Liver (tissue), 9 donors: ENCODE data around the gene AKT3. TPM values are rescaled to one million over a fixed set of nuclear protein-coding genes. Genes with fewer than 3 reads are reported as not detected.
"Not testable (repeated sequence)": the region's sequence is repeated elsewhere in the genome, so short reads cannot be mapped to it uniquely, and the experiment has no call there.

ENCODE experiments used
- DNase-seq: peaks from one replicate; pipeline ENCODE4 v3.0.0-alpha.2; 2017; ENCODE audit warnings: low spot score
- H3K27ac ChIP-seq, 2 donors: one replicate each; pipeline ENCODE4 v1.7.0; 2013; ENCODE audit warnings: inconsistent platforms in 2 of 2, low read length in 2 of 2, control low read depth in 1 of 2, low read depth in 1 of 2, mild to moderate bottlenecking in 1 of 2
- H3K27me3 ChIP-seq, 4 donors: one replicate each; pipeline versions ENCODE4 v1.6.1 to v1.7.0; 2013; ENCODE audit warnings: low read length in 3 of 4, inconsistent platforms in 1 of 4, mild to moderate bottlenecking in 1 of 4, moderate library complexity in 1 of 4; ENCODE audit not compliant: control insufficient read depth in 4 of 4, insufficient read depth in 4 of 4
- H3K36me3 ChIP-seq, 4 donors: one replicate each; pipeline versions ENCODE4 v1.6.1 to v1.7.0; 2013; ENCODE audit warnings: low read length in 3 of 4, mild to moderate bottlenecking in 3 of 4, low read depth in 1 of 4, moderate library complexity in 1 of 4; ENCODE audit not compliant: control insufficient read depth in 4 of 4, insufficient read depth in 3 of 4
- H3K4me1 ChIP-seq, 4 donors: one replicate each; pipeline versions ENCODE4 v1.6.1 to v1.7.0; 2013; ENCODE audit warnings: low read length in 3 of 4, mild to moderate bottlenecking in 3 of 4, moderate library complexity in 1 of 4; ENCODE audit not compliant: control insufficient read depth in 4 of 4, insufficient read depth in 4 of 4
- H3K4me3 ChIP-seq, 3 donors: one replicate each; pipeline versions ENCODE4 v1.6.1 to v1.7.0; 2013; ENCODE audit warnings: low read length in 3 of 3, control low read depth in 1 of 3, low read depth in 1 of 3, mild to moderate bottlenecking in 1 of 3
- H3K9ac ChIP-seq, 2 donors: one replicate each; pipeline ENCODE4 v1.7.0; 2013; ENCODE audit warnings: low read length in 2 of 2, mild to moderate bottlenecking in 2 of 2, moderate library complexity in 2 of 2, control low read depth in 1 of 2, low read depth in 1 of 2
- H3K9me3 ChIP-seq, 4 donors: one replicate each; pipeline versions ENCODE4 v1.6.1 to v1.7.0; 2013; ENCODE audit warnings: low read length in 3 of 4; ENCODE audit not compliant: control insufficient read depth in 4 of 4
- EGR1 ChIP-seq, 2 donors: IDR thresholded peaks; 2 replicates each; pipeline ENCODE4 v1.6.1; 2016 to 2018; ENCODE audit warnings: antibody characterized with exemption in 2 of 2, low read depth in 2 of 2
- FOXA1 ChIP-seq: IDR thresholded peaks from 2 replicates; pipeline ENCODE4 v1.6.1; 2016; ENCODE audit warnings: antibody characterized with exemption
- FOXA2 ChIP-seq: IDR thresholded peaks from 2 replicates; pipeline ENCODE4 v1.6.1; 2016; ENCODE audit warnings: antibody characterized with exemption
- GABPA ChIP-seq, 2 donors: IDR thresholded peaks in 1 of 2; conservative IDR thresholded peaks in 1 of 2; 2 replicates each; pipeline ENCODE4 v1.6.1; 2016; ENCODE audit warnings: antibody characterized with exemption in 2 of 2, mild to moderate bottlenecking in 1 of 2, moderate library complexity in 1 of 2
- HNF4A ChIP-seq, 2 donors: conservative IDR thresholded peaks; 2 replicates each; pipeline ENCODE4 v1.6.1; 2016; ENCODE audit warnings: antibody characterized with exemption in 2 of 2, mild to moderate bottlenecking in 2 of 2
- HNF4G ChIP-seq: IDR thresholded peaks from 2 replicates; pipeline ENCODE4 v1.6.1; 2016; ENCODE audit warnings: antibody characterized with exemption
- JUND ChIP-seq, 2 donors: IDR thresholded peaks; 2 replicates each; pipeline ENCODE4 v1.6.1; 2016; ENCODE audit warnings: antibody characterized with exemption in 2 of 2
- NR2F2 ChIP-seq: IDR thresholded peaks from 2 replicates; pipeline ENCODE4 v1.6.1; 2016; ENCODE audit warnings: antibody characterized with exemption
- RAD21 ChIP-seq, 2 donors: IDR thresholded peaks; 2 replicates each; pipeline ENCODE4 v1.6.1; 2016; ENCODE audit warnings: antibody characterized with exemption in 2 of 2, mild to moderate bottlenecking in 2 of 2
- RXRA ChIP-seq, 2 donors: IDR thresholded peaks; 2 replicates each; pipeline ENCODE4 v1.6.1; 2017 to 2018; ENCODE audit warnings: antibody characterized with exemption in 2 of 2, mild to moderate bottlenecking in 1 of 2
- SP1 ChIP-seq: IDR thresholded peaks from 2 replicates; pipeline ENCODE4 v1.6.1; 2018; ENCODE audit warnings: antibody characterized with exemption, mild to moderate bottlenecking
- TAF1 ChIP-seq: conservative IDR thresholded peaks from 2 replicates; pipeline ENCODE4 v1.6.1; 2016; ENCODE audit warnings: antibody characterized with exemption, mild to moderate bottlenecking
- YY1 ChIP-seq: IDR thresholded peaks from 2 replicates; pipeline ENCODE4 v1.6.1; 2016; ENCODE audit warnings: antibody characterized with exemption, mild to moderate bottlenecking
- WGBS: extraction: QIAGEN DNeasy Blood & Tissue Kit; methylation state at CpG from one replicate; pipeline ENCODE4 v1.1.7; 2013; 5-methylcytosine and 5-hydroxymethylcytosine counted together
- polyA plus RNA-seq, 2 donors: library from polyadenylated mRNA; stranded (reverse) in 1 of 2; unstranded in 1 of 2; fragments of 200-250 nt in 1 of 2; fragments of >200 nt in 1 of 2; fragmentation: Nextera tagmentation in 1 of 2; extraction: Ambion mirVana in 1 of 2; gene quantifications; one replicate each; pipeline versions ENCODE4 v1.2.1 to v1.2.3, GENCODE V29; 2013 to 2015
- total RNA-seq, 2 donors: library from RNA; depleted of rRNA; stranded (reverse); fragments of >200 nt; gene quantifications; one replicate each; pipeline ENCODE4 v1.2.3, GENCODE V29; 2014
- TF ChIP-seq, protein P1 (sequence below): fragments of 150-350 bp; IDR thresholded peaks from 2 replicates; pipeline ENCODE4 v1.5.1; 2017; ENCODE audit warnings: improper control_type of control experiment, low read depth, low read length; ENCODE audit not compliant: missing input control
- TF ChIP-seq, protein P2 (sequence below): IDR thresholded peaks from 2 replicates; pipeline ENCODE4 v1.6.1; 2016; ENCODE audit warnings: antibody characterized with exemption
- TF ChIP-seq, protein P3 (sequence below): IDR thresholded peaks from 2 replicates; pipeline ENCODE4 v1.6.1; 2016; ENCODE audit warnings: antibody characterized with exemption, mild to moderate bottlenecking
- TF ChIP-seq, protein P4 (sequence below): IDR thresholded peaks from 2 replicates; pipeline ENCODE4 v1.6.1; 2016; ENCODE audit warnings: antibody characterized with exemption
- TF ChIP-seq, protein P5 (sequence below): IDR thresholded peaks from 2 replicates; pipeline ENCODE4 v1.6.1; 2016; ENCODE audit warnings: antibody characterized with exemption
- donor health status: healthy.
- donor health status: healthy.
- donor health status: healthy.
- donor health status: healthy.
- donor health status: healthy.

The AKT3 gene
- total and polyA plus RNA-seq, 4 donors = 1.7 to 7.6 (median 2.8) TPM

DNA sequence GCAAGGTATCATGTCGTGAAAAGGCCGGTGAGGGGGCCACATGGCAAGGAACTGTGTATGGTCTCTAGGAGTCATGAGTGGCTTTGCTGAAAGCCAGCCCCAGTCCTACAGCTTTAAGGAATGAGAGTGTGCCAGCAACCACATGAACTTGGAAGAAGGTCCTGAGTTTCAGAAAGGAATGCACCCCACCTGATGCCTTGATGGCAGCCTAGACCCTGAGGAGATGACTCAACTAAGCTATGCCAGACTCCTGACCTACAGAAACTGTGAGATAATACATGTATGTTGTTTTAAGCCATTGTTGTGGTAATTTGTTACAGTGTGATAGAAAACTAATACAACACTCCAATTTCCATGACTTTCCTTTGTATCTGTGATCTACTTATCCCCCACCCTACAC, 33.5 kb upstream of the AKT3 start:
- no peaks in the 10 kb centered on the region for H3K4me1 ChIP-seq
- H3K27ac ChIP-seq = no peak overlapping the region
- no peaks in the 10 kb centered on the region for H3K36me3 ChIP-seq
- peaks cover 0 to 2% (median 0%) of the 10 kb centered on the region in 4 donors for H3K9me3 ChIP-seq
- WGBS = 71% methylated on average over 2 of the region's 2 CpGs
- TF ChIP-seq TAF1 (no peak), YY1 (no peak), JUND (IDR thresholded peaks at IDR 0.05) (no peak), NR2F2 (no peak), GABPA (IDR thresholded peaks at IDR 0.05 in 1 of 2, conservative IDR thresholded peaks at IDR 0.05 in 1 of 2) (no peak), EGR1 (IDR thresholded peaks at IDR 0.05; ENCODE audit: low read depth in 2 of 2) (no peak), HNF4G (no peak), FOXA1 (no peak), RXRA (IDR thresholded peaks at IDR 0.05) (no peak), SP1 (no peak), FOXA2 (no peak)
- TF ChIP-seq, protein P1, sequence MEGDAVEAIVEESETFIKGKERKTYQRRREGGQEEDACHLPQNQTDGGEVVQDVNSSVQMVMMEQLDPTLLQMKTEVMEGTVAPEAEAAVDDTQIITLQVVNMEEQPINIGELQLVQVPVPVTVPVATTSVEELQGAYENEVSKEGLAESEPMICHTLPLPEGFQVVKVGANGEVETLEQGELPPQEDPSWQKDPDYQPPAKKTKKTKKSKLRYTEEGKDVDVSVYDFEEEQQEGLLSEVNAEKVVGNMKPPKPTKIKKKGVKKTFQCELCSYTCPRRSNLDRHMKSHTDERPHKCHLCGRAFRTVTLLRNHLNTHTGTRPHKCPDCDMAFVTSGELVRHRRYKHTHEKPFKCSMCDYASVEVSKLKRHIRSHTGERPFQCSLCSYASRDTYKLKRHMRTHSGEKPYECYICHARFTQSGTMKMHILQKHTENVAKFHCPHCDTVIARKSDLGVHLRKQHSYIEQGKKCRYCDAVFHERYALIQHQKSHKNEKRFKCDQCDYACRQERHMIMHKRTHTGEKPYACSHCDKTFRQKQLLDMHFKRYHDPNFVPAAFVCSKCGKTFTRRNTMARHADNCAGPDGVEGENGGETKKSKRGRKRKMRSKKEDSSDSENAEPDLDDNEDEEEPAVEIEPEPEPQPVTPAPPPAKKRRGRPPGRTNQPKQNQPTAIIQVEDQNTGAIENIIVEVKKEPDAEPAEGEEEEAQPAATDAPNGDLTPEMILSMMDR = no peak
- TF ChIP-seq, protein P2, sequence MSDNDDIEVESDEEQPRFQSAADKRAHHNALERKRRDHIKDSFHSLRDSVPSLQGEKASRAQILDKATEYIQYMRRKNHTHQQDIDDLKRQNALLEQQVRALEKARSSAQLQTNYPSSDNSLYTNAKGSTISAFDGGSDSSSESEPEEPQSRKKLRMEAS = no peak
- TF ChIP-seq, protein P3, sequence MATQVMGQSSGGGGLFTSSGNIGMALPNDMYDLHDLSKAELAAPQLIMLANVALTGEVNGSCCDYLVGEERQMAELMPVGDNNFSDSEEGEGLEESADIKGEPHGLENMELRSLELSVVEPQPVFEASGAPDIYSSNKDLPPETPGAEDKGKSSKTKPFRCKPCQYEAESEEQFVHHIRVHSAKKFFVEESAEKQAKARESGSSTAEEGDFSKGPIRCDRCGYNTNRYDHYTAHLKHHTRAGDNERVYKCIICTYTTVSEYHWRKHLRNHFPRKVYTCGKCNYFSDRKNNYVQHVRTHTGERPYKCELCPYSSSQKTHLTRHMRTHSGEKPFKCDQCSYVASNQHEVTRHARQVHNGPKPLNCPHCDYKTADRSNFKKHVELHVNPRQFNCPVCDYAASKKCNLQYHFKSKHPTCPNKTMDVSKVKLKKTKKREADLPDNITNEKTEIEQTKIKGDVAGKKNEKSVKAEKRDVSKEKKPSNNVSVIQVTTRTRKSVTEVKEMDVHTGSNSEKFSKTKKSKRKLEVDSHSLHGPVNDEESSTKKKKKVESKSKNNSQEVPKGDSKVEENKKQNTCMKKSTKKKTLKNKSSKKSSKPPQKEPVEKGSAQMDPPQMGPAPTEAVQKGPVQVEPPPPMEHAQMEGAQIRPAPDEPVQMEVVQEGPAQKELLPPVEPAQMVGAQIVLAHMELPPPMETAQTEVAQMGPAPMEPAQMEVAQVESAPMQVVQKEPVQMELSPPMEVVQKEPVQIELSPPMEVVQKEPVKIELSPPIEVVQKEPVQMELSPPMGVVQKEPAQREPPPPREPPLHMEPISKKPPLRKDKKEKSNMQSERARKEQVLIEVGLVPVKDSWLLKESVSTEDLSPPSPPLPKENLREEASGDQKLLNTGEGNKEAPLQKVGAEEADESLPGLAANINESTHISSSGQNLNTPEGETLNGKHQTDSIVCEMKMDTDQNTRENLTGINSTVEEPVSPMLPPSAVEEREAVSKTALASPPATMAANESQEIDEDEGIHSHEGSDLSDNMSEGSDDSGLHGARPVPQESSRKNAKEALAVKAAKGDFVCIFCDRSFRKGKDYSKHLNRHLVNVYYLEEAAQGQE = no peak
- TF ChIP-seq, protein P4, sequence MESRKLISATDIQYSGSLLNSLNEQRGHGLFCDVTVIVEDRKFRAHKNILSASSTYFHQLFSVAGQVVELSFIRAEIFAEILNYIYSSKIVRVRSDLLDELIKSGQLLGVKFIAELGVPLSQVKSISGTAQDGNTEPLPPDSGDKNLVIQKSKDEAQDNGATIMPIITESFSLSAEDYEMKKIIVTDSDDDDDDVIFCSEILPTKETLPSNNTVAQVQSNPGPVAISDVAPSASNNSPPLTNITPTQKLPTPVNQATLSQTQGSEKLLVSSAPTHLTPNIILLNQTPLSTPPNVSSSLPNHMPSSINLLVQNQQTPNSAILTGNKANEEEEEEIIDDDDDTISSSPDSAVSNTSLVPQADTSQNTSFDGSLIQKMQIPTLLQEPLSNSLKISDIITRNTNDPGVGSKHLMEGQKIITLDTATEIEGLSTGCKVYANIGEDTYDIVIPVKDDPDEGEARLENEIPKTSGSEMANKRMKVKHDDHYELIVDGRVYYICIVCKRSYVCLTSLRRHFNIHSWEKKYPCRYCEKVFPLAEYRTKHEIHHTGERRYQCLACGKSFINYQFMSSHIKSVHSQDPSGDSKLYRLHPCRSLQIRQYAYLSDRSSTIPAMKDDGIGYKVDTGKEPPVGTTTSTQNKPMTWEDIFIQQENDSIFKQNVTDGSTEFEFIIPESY = no peak
- no peak overlapping the region for H3K4me3 ChIP-seq
- peaks cover 0 to 12% (median 0%) of the 10 kb centered on the region in 4 donors for H3K27me3 ChIP-seq
- no peak overlapping the region for H3K9ac ChIP-seq
- no peak for DNase-seq

DNA sequence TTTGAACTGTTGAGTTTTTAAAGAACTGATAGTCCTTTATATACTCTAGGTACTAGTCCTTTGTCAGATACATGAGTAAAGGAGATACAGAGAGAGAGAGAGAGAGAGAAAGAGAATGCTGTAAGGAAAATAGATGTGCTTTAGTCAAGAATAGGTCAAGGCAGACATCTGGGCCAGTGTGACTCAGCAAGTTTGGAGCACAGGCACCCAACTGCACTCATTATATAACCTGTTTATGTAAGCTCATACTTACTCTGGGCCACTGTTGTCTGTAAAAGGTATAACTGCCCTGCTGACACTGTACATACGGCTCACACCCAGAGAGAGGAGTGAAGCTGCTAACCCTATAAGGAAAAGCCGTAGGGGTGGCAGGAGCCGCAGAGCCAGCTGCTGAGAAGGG, 32.2 kb upstream of the AKT3 start:
- no peak overlapping the region for H3K9ac ChIP-seq
- TF ChIP-seq TAF1 (no peak), HNF4A (conservative IDR thresholded peaks at IDR 0.05) (no peak), YY1 (no peak), RAD21 (IDR thresholded peaks at IDR 0.05) (no peak), FOXA1 (no peak), RXRA (IDR thresholded peaks at IDR 0.05) (no peak), HNF4G (no peak)
- TF ChIP-seq, protein P5, sequence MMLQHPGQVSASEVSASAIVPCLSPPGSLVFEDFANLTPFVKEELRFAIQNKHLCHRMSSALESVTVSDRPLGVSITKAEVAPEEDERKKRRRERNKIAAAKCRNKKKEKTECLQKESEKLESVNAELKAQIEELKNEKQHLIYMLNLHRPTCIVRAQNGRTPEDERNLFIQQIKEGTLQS = no peak
- TF ChIP-seq, protein P3 = no peak
- H3K27ac ChIP-seq = no peak overlapping the region
- WGBS = 87% methylated on average over 3 of the region's 3 CpGs
- no peak for DNase-seq
- no peaks in the 10 kb centered on the region for H3K4me1 ChIP-seq
- H3K4me3 ChIP-seq = no peak overlapping the region
- H3K27me3 ChIP-seq = peaks cover 0 to 8% (median 0%) of the 10 kb centered on the region in 4 donors
- H3K9me3 ChIP-seq = peaks cover 0 to 2% (median 0%) of the 10 kb centered on the region in 4 donors
- no peaks in the 10 kb centered on the region for H3K36me3 ChIP-seq

DNA sequence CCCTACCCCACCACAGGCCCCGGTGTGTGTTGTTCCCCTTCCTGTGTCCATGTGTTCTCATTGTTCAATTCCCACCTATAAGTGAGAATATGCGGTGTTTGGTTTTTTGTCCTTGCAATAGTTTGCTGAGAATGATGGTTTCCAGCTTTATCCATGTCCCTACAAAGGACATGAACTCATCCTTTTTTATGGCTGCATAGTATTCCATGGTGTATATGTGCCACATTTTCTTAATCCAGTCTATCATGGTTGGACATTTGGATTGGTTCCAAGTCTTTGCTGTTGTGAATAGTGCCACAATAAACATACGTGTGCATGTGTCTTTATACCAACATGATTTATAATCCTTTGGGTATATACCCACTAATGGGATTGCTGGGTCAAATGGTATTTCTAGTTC, 27.0 kb upstream of the AKT3 start:
- not testable (repeated sequence) for H3K9ac ChIP-seq, H3K27ac ChIP-seq, H3K4me1 ChIP-seq, H3K9me3 ChIP-seq, H3K27me3 ChIP-seq, H3K4me3 ChIP-seq, DNase-seq, H3K36me3 ChIP-seq
- WGBS = 93% methylated on average over 3 of the region's 3 CpGs
